CD1c-positive myeloid dendritic cell (primary cell): ENCODE data around the gene KRTAP19-8.

Experiments used
- DNase-seq: peaks from one replicate; pipeline ENCODE4 v3.0.0-alpha.2; 2016; ENCODE audit errors: extremely low spot score

The KRTAP19-8 gene

GRCh38 chr21:31012133-31013089 is 25.9 kb downstream of the KRTAP19-8 start:
- no peak for DNase-seq

- no peak for DNase-seq
Measured at GRCh38 chr21:31011412-31011811, 26.9 kb downstream of the KRTAP19-8 start.

- DNase-seq: no peak
Measured at GRCh38 chr21:31008355-31008754, 29.9 kb downstream of the KRTAP19-8 start.

GRCh38 chr21:31005019-31005418 is 33.3 kb downstream of the KRTAP19-8 start:
- DNase-seq: no peak

- DNase-seq: no peak
Measured at GRCh38 chr21:31003471-31003870, 34.8 kb downstream of the KRTAP19-8 start.

GRCh38 chr21:30997541-30997940 is 40.7 kb downstream of the KRTAP19-8 start:
- no peak for DNase-seq

- DNase-seq: no peak
Measured at GRCh38 chr21:30996728-30997127, 41.5 kb downstream of the KRTAP19-8 start.

- no peak for DNase-seq
Measured at GRCh38 chr21:30994932-30995331, 43.3 kb downstream of the KRTAP19-8 start.

- no peak for DNase-seq
Measured at GRCh38 chr21:30990514-30991262, 47.6 kb downstream of the KRTAP19-8 start.

- no peak for DNase-seq
Measured at GRCh38 chr21:30988706-30989105, 49.6 kb downstream of the KRTAP19-8 start.
